Body of pancreas (tissue), 4 donors: ENCODE measurements around the gene CACNA2D3.

Experiments used
- CTCF ChIP-seq, 7 experiments: fragments of 450-650 bp in 4 of 7; fragments of 200-600 bp in 3 of 7; sonication (generic) in 3 of 7; IDR thresholded peaks; one replicate each; pipeline ENCODE4 v1.5.1; 2016 to 2019; ENCODE audit warnings: antibody characterized with exemption in 7 of 7
- POLR2A ChIP-seq, 3 donors: fragments of 450-650 bp; IDR thresholded peaks; one replicate each; pipeline ENCODE4 v1.6.1; 2016; ENCODE audit warnings: antibody characterized with exemption in 3 of 3, mild to moderate bottlenecking in 2 of 3

GRCh38 chr3:54963641-54964040, 841.3 kb downstream of the CACNA2D3 start:
- no peak for TF ChIP-seq CTCF (IDR thresholded peaks at IDR 0.05)
- no peak for TF ChIP-seq POLR2A (IDR thresholded peaks at IDR 0.05)
